HG02943 (cell line): Measurements from ENCODE around the gene CCDC187.

ENCODE experiments used
- ATAC-seq: cut with Tn5 transposase; IDR thresholded peaks from one replicate; pipeline ENCODE4 v1.9.1; 2021; ENCODE audit warnings: mild to moderate bottlenecking, low read depth, moderate library complexity; ENCODE audit not compliant: unreplicated experiment

CCDC187 gene

DNA sequence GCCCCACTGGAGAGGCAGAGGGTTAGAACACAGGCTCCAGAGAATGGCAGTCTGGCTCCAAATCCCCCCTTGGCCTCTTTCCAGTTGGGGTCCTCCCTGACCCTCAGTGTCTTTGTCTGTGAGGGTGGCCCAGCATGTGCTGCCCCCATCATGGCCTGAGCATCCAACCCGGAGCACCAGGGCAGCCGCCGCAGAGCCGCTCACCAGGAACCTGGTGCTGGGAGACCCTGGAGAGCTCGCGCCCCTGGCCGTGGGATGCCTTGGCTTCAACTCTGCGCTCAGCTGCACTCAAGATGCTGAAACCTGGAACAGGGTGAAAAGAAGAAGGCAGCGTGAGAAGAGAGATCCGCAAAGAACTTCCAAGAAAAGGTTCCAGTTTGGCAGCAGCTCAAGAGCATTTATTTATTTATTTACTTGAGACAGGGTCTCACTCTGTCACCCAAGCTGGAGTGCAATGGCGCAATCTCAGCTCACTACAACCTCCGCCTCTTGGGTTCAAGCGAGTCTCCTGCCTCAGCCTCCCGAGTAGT, 3.8 kb downstream of the CCDC187 start:
- no peak for ATAC-seq

DNA sequence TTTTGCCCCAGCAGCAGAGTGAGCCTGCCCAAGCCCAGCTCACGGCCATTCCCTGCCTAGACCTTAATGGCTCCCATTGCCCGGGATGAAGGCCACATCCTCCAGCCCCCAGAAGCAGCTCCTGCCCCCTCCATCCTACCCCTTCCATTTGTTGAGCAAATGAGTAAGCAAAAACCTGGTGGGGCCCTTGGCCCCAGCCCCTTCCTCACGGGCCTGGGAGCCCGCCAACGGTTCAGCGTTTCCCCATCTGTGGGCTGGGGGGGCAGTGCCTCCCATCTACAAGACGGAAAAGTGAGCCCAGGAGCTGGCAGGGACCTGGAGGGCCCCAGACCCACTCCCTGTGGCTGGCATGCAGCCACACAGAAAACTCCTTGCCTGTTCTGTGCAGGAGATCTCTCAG, 4.4 kb downstream of the CCDC187 start:
- no peak for ATAC-seq

DNA sequence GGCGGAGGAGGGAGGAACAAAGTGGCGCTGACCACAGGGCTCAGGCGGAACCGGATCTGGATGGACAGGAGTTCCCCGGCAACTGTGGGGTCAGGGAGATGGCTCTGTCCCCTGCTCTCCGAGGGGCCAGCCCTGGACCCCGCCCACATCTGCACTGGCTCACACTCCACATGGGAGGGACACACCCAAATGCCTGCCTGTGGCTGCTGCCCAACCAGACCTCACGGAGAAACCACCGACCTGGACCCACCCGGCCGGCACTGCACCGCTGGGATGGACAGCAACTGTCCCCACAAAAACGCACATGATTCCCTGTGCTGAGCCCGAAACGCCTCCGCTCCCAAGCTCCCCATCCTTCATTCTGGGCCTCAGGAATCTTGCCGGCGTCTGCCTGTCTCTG, 4.8 kb downstream of the CCDC187 start:
- ATAC-seq: no peak

DNA sequence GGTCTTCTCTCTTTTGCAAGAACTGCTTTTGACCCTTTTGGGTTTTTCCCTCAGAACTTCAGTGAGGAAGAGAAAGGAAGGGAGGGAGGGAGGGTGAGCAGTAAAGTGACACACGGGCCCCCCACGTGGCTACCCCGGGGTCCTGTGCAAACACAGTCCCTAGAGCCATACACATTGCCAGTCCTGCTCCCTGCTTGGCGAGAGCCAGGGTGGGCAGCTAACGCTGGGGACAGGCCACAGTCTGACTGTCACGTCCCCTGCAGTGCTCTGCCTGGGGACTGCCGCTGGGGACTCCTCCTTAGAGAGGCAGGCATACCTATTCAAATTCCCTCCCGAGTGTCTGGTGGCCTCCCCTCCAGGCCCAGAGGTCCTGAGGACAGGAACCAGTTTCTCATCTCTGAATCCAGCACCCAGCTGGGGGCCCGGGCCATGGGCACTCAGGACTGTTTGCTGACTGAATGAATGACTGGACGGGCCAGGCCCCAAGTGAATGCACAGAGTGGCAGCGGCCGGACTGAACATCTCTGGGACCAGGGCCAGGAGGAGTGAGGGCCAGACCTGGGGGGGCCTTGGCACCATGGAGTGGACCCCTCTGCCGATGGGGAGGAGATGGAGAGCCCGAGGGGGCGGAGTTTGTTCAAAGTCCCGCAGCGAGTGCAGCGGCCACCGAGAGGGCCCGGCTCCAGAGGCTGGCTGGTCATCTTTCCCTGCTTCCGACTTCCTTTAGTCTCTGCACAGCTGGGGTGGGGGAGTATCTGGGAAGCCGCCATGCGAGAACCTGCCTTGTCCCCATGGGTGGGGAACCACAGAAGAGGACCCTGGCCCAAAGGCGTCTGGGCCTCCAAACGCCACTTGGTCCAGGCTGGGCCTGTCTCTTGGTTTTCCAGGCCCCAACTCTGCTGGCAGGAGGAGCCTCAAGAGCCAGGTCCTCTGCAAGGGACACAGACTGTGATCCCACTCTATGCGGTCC, 5.8 kb downstream of the CCDC187 start:
- no peak for ATAC-seq

DNA sequence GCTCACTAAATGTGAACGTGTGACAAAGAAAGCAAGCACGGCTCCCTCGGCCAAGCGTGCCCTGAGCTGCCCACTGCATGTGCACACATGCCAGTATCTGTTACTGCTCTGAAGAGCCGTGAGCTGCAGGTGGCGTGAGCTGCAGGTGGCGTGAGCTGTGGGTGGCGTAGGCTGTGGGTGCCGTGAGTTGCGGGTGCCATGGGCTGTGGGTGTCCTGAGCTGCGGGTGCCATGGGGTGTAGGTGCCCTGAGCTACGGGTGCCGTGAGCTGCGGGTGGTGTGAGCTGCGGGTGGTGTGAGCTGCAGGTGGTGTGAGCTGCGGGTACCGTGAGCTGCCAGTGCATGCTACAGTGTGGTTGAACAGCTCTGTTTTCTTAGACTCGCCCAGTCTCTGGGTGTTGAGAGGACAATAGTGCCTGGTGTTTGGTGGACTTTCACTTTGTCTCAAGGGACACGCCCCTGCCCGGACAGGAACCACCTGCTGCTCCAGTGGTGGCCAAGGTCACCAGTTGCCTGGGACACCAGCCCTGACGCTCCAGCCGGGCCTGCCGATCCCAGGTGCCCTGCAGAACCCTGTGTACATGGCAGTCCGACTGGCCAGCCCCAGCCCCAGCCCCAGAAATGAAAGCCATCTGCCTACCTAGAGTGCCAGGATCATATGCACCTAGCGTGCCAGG, 6.7 kb downstream of the CCDC187 start:
- ATAC-seq: no peak

DNA sequence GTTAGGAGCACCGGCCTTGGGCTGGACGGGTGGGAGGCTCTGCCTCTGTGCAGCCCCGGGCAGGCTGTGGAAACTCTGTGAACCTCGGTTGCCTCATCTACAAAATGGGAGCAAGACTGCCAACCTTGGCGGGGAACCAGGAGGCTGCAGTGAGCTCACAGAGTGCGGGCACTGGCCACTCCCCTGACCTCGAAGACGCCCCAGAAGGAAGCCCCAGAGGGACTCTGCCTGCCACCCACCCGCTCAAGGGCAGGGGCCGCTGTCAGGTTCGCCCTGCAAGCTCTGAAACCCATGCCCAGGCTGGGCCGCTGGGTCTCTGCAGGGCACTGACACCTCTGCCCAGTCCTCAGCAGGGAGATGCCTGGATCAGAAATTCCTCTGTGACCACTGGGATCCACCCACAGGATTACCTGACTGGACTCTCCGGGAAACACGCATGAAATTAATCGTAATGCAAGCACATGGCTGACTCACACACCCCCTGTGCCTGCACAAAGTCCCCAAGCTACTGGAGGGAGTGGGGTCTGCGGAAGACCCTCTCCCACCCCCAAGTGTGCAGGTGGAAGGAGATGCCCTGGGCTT, 7.4 kb downstream of the CCDC187 start:
- no peak for ATAC-seq

DNA sequence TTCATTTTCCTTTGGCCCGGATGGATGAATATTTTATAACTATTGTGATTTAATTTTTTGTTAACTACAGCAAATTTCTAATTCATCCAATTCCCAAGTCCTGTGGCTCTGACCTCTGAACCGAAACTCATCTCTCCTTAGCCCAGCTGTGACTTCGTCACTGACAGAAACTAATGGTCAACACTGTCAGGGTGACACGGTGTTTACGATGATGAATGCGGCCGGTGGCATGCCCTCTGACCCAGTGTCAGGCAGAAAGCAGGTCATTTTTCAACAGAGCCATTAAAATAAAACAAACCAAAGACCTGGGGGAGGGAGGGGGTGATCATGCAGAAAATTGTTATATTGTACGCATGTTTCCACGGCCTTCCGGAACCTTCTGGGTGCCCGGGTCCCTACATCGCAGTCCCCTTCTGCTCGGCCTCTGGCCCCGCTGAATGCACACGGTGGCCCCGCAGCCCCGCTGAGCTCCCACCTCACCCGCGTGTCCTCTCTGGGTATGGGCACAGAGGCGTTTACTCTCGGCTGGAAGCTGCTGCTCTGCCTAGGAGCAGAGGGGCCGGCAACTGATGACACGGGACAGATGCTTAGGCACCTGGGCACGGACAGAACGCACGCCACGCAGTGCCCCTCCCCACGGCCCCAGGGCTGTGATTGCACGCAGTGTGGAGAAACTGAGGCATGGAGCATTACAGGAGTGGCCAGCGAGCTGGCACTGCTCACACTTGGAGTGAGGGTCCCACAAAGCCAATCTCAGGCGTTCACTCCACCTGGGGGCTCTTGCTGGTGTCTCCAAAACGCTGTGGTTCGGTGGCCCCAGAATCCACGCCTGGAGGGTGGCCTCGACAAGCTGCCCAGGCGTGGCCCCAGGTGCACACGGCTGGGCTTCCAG, 8.1 kb downstream of the CCDC187 start:
- no peak for ATAC-seq

DNA sequence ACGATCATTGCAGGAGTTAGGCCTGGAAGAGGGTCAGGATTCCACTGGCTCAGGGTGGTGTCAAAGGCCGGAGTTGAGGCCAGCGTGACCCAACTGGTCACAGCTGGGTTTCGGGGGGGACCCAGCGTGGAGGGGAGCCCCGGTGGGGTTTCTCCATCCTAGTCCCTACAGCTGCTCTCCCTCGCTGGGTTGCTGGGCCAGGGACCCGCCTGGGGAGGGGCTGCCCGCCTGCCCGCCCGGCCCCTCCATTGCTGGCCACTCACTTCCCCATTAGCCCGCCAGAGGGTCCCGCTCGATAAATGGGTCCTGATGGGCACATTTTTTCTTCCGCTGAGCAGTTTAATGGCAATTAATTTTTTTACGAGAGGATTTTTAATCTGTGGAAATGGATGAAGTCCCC, 8.8 kb downstream of the CCDC187 start:
- ATAC-seq: no peak

DNA sequence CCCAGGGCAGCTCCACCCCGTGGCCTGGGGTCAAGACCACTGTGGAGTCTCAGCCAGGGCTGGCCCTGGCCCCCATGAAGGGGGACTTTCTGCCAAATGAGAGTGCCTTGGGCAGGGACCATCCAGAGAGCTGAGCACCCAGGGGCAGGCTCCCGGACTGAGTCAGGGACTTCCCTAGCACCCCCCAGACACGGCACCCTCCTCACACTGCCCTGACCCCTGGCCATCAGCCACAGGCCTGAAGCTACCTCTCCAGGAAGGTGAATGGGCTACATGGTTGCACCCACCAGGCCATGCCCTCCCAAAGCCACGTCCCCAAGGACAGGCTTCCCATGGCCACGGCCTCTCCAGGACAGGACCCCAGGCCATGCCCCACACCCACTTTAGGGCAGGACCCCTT, 9.5 kb downstream of the CCDC187 start:
- no peak for ATAC-seq

DNA sequence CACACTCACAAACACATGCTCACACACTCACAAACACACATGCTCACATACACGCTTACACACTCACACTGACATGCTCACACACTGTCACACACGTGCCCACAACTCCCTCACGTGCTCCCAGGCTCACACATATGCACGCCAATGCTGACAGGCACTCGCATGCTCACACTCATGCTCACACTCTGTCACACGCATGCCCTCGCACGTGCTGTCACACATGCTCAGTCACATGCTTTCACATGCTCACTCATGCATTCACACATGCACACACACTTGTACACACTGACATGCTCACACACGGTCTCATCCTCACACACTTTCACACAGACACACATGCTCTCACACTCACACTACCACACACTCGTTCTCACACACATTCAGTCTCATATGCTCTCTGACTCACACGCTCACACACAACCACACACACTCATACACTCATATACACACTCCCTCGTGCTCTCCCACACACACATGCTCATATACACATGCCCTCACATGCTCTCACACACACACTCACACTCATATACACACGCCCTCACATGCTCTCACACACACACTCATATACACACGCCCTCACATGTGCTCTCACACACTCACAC, 10.3 kb downstream of the CCDC187 start:
- ATAC-seq: no peak

DNA sequence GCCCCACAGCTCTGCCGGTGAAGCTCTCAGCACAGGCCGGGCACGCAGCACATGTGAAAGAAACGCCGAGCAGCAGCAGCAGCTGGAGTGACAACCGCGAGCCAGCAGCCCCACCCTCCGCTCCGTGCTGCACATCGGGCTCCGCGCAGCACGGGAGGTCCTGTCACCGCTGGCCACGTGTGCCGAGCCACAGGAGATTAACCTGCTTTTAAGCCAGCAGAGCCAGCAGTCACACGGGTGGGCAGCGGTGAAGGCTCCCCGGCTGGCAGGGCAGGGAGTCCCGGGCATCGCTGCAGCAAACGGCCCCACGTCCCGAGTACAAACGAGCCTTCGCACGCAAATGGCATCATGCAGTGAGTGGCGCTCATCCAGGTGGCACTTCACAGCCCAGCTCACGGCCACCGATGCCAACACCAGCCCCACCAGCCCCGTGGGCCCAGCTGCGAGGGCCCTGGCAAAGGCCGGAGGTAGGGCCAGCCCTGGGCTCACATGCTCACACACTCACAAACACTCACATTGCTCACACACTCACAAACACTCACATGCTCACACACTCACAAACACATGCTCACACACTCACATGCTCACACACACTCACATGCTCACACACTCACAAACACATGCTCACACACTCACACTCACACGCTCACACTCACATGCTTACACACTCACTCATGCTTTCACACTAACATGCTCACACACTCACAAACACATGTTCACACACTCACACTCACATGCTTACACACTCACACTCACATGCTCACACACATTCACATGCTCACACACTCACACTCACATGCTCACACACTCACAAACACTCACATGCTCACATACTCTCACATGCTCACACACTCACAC, 11.1 kb downstream of the CCDC187 start:
- ATAC-seq: no peak

DNA sequence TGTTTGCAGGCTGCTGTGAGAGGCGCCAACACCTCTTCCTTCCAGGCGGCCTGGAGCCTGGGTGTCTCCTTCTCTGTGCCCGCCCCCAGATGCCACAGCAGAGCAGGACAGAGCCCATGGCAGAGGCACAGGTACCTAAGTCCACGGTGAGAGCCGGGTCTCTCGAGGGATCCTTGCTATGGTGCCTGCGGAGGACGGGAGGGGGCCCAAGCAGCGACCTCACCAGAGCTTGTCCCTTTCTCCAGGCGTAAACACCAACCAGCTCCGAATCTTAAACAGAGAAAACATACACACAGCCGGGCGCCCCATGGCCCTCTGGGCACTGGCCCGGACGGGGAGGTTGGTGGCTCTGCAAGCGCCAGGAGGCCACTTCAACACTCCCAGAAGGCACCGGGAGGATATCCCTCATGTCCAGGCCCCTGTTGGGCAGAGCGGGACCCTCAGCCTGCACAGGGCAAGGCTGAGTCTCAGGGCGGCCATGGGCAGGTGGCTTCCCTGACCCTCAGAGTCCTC, 11.8 kb downstream of the CCDC187 start:
- ATAC-seq: no peak

DNA sequence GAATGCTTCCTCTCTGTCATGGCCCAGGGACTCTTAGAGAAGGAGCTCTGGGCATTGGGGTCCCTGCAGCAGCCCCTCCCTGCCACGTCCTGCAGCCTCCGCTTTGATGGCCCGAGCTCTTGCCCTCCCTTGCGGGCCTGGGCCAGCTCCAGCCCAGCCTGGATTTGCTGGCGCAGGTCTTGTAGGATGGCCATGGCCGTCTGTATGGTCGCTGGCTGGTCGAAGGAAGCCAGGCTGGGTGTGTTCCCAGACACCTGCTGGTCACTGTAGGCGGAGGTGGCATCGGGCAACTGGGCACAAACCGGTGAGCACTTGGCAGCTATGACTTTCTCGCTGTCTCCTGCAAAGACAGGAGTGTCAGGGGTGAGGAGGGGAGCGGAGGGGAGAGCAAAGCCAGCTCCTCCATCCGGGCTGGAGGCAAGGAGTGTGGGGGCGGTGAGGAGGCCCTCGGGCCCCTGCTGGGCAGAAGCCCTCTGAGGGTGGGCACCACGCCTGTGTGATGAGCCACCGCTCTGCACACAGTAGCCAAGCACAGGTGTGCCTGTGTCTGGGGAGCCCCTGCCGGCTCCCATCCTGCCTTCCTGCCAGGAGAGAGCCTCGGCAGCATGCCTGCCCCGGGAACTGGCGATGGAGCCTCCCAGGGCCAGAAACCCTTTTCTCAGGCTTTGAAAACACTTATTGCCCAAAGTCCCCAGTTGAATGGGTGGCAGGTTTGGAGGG, 12.4 kb downstream of the CCDC187 start:
- ATAC-seq: no peak

DNA sequence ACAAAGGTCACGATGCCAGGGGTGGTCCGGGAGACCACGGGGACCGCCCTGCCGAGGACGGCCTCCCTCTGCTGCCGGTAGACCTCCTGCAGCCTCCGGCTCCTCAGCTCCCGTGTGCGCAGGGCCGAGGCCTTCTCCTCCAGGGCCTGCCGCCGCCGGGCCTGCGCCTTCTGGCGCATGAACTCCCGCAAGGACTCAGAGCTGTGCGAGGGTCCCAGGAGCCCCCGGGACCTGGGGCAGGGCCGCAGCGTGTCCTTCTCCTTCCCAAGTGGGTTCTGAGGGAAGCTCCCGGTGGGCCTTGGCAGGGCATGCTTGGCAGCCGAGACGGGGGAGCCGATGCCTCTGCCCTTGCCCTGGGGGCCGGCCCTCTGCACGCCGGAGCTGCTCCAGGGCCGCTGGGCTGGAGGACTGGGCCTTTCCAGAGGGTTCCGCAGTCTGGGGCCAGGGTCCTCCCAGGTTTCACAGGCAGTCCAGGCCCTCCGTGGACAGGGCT, 13.3 kb downstream of the CCDC187 start:
- no peak for ATAC-seq

DNA sequence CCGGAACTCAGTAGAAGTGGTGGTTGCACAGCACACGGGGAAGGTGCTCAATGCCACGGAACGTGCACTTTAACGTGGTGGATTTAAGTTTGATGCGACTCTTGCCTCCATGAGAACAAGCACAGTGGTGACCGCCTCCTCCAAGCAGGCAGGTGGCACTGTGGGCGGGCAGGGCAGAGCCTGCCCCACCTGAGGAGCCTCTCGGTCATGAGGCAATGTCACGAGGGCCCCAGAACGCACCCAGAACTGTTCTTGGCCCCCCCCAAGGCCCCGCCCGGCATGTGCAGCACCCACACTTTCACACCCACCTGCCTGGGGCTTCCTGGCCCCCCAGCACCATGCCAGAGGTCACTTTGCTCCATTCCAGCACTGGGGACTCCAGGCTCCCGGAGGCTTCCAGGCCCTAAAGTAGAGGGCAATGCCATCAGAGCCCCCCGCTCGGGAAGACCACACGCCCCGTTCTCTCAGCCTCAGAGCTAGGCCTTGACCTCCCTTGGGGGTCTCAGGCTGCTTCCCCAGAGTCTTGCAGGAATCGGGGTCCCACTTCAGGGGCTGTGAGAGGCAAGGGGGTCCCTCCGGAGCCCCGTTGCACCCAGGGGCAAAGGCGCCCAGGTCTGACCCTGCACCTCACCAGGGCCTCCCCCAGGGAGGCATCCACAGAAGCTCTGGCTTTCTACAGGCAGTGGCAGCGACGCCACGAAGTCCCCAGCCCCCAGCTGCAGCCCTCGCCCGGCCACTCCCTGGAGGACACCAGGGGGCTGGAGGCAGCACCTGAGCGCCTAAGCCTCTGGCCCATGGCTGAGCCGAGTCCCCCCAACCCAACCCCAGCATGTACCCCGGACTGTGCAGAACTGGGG, 14.0 kb downstream of the CCDC187 start:
- ATAC-seq: no peak

DNA sequence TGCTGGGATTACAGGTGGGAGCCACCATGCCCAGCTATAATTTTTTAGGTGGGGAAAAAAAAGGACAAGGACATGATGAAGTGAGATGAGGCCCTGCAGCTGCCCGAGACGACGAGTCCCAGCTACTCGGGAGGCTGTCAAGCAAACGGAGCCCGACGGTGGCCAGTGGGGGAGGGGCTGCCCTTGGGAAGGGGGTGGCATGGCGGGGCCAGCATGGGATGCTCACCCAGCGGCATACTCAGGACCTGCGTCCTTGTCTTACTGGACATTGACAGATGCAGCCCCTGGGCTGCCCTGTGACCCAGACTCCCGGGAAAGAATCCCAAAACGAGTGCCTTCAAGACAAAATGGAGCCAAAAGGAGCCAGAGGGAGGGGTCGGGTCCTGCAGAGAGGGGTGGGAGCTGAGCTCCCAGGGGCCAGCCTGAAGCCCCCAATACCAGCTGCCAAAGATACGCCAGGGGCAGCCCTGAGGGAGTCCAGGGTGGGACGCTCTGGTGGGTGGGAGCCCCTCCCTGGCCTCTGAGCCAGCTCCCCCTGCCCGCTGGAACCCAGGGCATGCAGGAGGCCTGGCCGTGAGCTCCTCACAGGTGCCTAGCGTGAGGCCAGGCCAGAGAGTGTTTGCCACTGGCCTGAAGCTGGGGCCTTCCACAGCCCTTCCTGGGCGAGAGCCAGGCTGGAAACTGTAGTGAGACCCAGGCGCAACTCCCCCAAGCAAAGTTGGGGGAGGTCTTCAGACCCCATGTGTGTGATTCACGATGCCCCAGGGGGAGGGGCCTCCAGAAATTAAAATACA, 15.7 kb downstream of the CCDC187 start:
- ATAC-seq: no peak
